Stimulated activated CD4-positive, alpha-beta T cell treated with anti-CD3 and anti-CD28 coated beads, Interleukin-1b, Interleukin-23, amount 100 ng/mL, for 1 hour (primary cell): ENCODE measurements around the gene FAM174B.

Experiments
- DNase-seq, 2 donors: peaks; one replicate each; pipeline ENCODE4 v3.0.0-alpha.2; 2020; ENCODE audit warnings: low read depth in 2 of 2

Gene FAM174B

GRCh38 chr15:92664178-92664900, 8.8 kb upstream of the FAM174B start:
- no peak for DNase-seq

- DNase-seq, result no peak
These were observed 7.8 kb upstream of the FAM174B start for GRCh38 chr15:92663250-92663951.

- DNase-seq, result no peak
These were observed 7.2 kb upstream of the FAM174B start for GRCh38 chr15:92662762-92663161.

- DNase-seq, result no peak
These were observed 6.4 kb upstream of the FAM174B start for GRCh38 chr15:92661956-92662355.

GRCh38 chr15:92661069-92661468, 5.5 kb upstream of the FAM174B start:
- no peak for DNase-seq

- no peak for DNase-seq
These were observed 1.9 kb upstream of the FAM174B start for GRCh38 chr15:92657486-92657885.

GRCh38 chr15:92656089-92656488, 514 bp upstream of the FAM174B start:
- DNase-seq, result no peak

- no peak for DNase-seq
These were observed 913 bp downstream of the FAM174B start for GRCh38 chr15:92654662-92655061.

GRCh38 chr15:92653836-92654539, 1.6 kb downstream of the FAM174B start:
- DNase-seq, result no peak

GRCh38 chr15:92653366-92653765, 2.2 kb downstream of the FAM174B start:
- DNase-seq, result no peak

GRCh38 chr15:92652576-92652966, 3.0 kb downstream of the FAM174B start:
- DNase-seq, result no peak

GRCh38 chr15:92651877-92652575, 3.5 kb downstream of the FAM174B start:
- no peak for DNase-seq

GRCh38 chr15:92650966-92651365, 4.6 kb downstream of the FAM174B start:
- no peak for DNase-seq

GRCh38 chr15:92650256-92650655, 5.3 kb downstream of the FAM174B start:
- DNase-seq, result no peak

GRCh38 chr15:92648190-92648875, 7.2 kb downstream of the FAM174B start:
- no peak for DNase-seq

- DNase-seq, result no peak
These were observed 8.0 kb downstream of the FAM174B start for GRCh38 chr15:92647467-92648163.

GRCh38 chr15:92646216-92646615, 9.4 kb downstream of the FAM174B start:
- DNase-seq, result no peak

- no peak for DNase-seq
These were observed 9.8 kb downstream of the FAM174B start for GRCh38 chr15:92645731-92646130.

- DNase-seq, result no peak
These were observed 10.4 kb downstream of the FAM174B start for GRCh38 chr15:92645051-92645631.
